Measurements from ENCODE around the gene SHLD1. TPM values are rescaled to one million over a fixed set of nuclear protein-coding genes. Genes with fewer than 3 reads are reported as not detected.

SHLD1 gene
- total and polyA plus RNA-seq, 2 experiments from 2014 or later, result 1.4 to 15.0 TPM

DNA sequence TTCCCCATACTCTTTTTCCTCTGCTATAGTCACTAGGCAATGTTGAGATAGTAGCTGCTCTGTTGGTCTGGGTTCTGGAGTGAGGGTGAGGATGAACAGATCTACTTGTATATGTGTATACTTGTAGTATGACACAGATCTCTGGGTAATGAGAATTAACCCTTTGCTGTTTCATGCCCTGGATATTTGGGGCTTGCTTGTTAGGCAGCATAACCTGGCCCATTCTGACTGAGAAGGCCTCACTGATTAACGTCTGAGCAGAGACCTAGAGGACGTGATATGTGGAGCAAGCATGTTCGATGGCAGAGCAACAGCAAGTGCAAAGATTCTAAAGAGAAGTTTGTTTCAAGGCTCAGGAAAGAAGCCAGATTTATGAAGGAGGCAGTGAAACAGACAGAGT lies 105.7 kb downstream of the SHLD1 start (continued):
- TF ChIP-seq, protein P1, sequence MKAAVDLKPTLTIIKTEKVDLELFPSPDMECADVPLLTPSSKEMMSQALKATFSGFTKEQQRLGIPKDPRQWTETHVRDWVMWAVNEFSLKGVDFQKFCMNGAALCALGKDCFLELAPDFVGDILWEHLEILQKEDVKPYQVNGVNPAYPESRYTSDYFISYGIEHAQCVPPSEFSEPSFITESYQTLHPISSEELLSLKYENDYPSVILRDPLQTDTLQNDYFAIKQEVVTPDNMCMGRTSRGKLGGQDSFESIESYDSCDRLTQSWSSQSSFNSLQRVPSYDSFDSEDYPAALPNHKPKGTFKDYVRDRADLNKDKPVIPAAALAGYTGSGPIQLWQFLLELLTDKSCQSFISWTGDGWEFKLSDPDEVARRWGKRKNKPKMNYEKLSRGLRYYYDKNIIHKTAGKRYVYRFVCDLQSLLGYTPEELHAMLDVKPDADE (IDR thresholded peaks at IDR 0.05), result no peak
- TF ChIP-seq POLR2AphosphoS5 (IDR thresholded peaks at IDR 0.05; ENCODE audit: low read depth), result no peak
- TF ChIP-seq ZNF114 (CRISPR knock-in tag; IDR thresholded peaks at IDR 0.05), result no peak
- TF ChIP-seq STAT1 (IDR thresholded peaks at IDR 0.05; ENCODE audit: unreplicated experiment), result no peak
- TF ChIP-seq CREB1 (CRISPR knock-in tag; IDR thresholded peaks at IDR 0.05; ENCODE audit: low read depth), result no peak

DNA sequence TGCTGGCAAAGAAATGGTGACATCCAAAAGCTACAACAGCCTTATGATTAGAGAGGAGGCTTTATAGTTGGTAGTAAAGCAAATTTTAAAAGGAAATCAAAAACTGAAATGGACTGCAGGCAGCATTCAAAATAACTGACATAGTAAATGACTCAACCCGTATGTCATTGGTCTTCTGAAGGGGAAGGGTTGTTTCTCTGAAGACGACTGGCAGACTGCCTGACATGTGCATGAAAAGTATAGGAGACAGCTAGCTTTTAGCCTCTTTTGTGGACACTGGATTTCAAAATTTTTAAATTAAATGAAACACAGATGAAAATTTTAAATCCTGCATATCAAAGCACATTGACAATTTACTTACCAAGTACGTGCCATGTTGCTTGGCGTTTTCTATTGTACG lies 109.4 kb downstream of the SHLD1 start:
- H4K20me1 ChIP-seq (replicated peaks; ENCODE audit: insufficient read depth), result no peaks in the 10 kb centered on the region
- no peaks in the 10 kb centered on the region for H3K4me1 ChIP-seq (ENCODE audit: insufficient read depth)
- TF ChIP-seq, protein P2, sequence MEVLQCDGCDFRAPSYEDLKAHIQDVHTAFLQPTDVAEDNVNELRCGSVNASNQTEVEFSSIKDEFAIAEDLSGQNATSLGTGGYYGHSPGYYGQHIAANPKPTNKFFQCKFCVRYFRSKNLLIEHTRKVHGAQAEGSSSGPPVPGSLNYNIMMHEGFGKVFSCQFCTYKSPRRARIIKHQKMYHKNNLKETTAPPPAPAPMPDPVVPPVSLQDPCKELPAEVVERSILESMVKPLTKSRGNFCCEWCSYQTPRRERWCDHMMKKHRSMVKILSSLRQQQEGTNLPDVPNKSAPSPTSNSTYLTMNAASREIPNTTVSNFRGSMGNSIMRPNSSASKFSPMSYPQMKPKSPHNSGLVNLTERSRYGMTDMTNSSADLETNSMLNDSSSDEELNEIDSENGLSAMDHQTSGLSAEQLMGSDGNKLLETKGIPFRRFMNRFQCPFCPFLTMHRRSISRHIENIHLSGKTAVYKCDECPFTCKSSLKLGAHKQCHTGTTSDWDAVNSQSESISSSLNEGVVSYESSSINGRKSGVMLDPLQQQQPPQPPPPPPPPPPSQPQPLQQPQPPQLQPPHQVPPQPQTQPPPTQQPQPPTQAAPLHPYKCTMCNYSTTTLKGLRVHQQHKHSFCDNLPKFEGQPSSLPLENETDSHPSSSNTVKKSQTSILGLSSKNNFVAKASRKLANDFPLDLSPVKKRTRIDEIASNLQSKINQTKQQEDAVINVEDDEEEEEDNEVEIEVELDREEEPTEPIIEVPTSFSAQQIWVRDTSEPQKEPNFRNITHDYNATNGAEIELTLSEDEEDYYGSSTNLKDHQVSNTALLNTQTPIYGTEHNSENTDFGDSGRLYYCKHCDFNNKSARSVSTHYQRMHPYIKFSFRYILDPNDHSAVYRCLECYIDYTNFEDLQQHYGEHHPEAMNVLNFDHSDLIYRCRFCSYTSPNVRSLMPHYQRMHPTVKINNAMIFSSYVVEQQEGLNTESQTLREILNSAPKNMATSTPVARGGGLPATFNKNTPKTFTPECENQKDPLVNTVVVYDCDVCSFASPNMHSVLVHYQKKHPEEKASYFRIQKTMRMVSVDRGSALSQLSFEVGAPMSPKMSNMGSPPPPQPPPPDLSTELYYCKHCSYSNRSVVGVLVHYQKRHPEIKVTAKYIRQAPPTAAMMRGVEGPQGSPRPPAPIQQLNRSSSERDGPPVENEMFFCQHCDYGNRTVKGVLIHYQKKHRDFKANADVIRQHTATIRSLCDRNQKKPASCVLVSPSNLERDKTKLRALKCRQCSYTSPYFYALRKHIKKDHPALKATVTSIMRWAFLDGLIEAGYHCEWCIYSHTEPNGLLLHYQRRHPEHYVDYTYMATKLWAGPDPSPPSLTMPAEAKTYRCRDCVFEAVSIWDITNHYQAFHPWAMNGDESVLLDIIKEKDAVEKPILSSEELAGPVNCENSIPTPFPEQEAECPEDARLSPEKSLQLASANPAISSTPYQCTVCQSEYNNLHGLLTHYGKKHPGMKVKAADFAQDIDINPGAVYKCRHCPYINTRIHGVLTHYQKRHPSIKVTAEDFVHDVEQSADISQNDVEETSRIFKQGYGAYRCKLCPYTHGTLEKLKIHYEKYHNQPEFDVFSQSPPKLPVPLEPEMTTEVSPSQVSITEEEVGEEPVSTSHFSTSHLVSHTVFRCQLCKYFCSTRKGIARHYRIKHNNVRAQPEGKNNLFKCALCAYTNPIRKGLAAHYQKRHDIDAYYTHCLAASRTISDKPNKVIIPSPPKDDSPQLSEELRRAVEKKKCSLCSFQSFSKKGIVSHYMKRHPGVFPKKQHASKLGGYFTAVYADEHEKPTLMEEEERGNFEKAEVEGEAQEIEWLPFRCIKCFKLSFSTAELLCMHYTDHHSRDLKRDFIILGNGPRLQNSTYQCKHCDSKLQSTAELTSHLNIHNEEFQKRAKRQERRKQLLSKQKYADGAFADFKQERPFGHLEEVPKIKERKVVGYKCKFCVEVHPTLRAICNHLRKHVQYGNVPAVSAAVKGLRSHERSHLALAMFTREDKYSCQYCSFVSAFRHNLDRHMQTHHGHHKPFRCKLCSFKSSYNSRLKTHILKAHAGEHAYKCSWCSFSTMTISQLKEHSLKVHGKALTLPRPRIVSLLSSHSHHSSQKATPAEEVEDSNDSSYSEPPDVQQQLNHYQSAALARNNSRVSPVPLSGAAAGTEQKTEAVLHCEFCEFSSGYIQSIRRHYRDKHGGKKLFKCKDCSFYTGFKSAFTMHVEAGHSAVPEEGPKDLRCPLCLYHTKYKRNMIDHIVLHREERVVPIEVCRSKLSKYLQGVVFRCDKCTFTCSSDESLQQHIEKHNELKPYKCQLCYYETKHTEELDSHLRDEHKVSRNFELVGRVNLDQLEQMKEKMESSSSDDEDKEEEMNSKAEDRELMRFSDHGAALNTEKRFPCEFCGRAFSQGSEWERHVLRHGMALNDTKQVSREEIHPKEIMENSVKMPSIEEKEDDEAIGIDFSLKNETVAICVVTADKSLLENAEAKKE (CRISPR knock-in tag; IDR thresholded peaks at IDR 0.05), result no peak
- TF ChIP-seq CREB1 (CRISPR knock-in tag; IDR thresholded peaks at IDR 0.05; ENCODE audit: low read depth) (no peak), ZNF331 (CRISPR knock-in tag; IDR thresholded peaks at IDR 0.05; ENCODE audit: low read depth) (no peak), NANOG (IDR thresholded peaks at IDR 0.05; ENCODE audit: borderline replicate concordance) (no peak)
- TF ChIP-seq, protein P3, sequence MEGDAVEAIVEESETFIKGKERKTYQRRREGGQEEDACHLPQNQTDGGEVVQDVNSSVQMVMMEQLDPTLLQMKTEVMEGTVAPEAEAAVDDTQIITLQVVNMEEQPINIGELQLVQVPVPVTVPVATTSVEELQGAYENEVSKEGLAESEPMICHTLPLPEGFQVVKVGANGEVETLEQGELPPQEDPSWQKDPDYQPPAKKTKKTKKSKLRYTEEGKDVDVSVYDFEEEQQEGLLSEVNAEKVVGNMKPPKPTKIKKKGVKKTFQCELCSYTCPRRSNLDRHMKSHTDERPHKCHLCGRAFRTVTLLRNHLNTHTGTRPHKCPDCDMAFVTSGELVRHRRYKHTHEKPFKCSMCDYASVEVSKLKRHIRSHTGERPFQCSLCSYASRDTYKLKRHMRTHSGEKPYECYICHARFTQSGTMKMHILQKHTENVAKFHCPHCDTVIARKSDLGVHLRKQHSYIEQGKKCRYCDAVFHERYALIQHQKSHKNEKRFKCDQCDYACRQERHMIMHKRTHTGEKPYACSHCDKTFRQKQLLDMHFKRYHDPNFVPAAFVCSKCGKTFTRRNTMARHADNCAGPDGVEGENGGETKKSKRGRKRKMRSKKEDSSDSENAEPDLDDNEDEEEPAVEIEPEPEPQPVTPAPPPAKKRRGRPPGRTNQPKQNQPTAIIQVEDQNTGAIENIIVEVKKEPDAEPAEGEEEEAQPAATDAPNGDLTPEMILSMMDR (conservative IDR thresholded peaks at IDR 0.05; ENCODE audit: low read depth in 2 of 2), result no peak
- no peaks in the 10 kb centered on the region for H3K9me2 ChIP-seq (ENCODE audit: insufficient read depth)
- H2AFZ ChIP-seq, result no peak overlapping the region
- H3K27me3 Mint-ChIP-seq (ENCODE audit: insufficient read depth, low read depth, poor library complexity), result no peaks in the 10 kb centered on the region
- H3K4me2 ChIP-seq, result no peak overlapping the region
- H3K4me3 Mint-ChIP-seq, result no peak overlapping the region
- ATAC-seq (no peak), DNase-seq (ENCODE audit: low spot score) (no peak)
- H3K36me3 Mint-ChIP-seq (ENCODE audit: low read depth), result no peaks in the 10 kb centered on the region
- H3K4me1 Mint-ChIP-seq, result peaks cover 2% of the 10 kb centered on the region; the same call in 1 of the 3 replicates
- H3K36me3 ChIP-seq (ENCODE audit: insufficient read depth), result no peaks in the 10 kb centered on the region
- no peak overlapping the region for H3K27ac Mint-ChIP-seq
- no peak overlapping the region for H3K27ac ChIP-seq (ENCODE audit: low read depth)
- no peak overlapping the region for H3K4me3 ChIP-seq
- no peaks in the 10 kb centered on the region for H3K9me3 Mint-ChIP-seq
- H3K27me3 ChIP-seq (ENCODE audit: insufficient read depth), result no peaks in the 10 kb centered on the region
- H3K79me2 ChIP-seq (replicated peaks; ENCODE audit: insufficient read depth), result no peaks in the 10 kb centered on the region
- H3F3A ChIP-seq (replicated peaks; ENCODE audit: low read depth), result no peaks in the 10 kb centered on the region
